ENCODE measurements around the gene OSGEP. TPM values are rescaled to one million over a fixed set of nuclear protein-coding genes. Genes with fewer than 3 reads are reported as not detected.

The OSGEP gene
- total RNA-seq, 2 experiments from 2014 or later, result 51.8 to 56.6 TPM

DNA sequence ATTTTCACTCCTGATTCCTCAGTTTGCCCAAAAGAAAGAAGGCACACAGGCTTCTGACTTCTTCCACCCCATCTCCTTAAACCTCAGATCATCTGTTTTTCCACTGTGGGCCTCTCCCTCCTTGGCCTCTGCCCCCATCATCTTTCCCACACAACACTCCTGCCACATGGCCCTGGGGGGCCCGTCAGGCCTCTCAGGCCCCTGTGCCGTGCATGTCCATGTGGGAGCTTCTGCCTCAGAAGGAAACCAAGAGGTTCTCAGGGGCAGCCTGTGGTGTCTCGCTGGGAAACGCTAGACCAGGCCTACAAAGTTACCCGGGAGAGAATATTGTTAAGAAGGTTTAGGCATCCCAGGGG, 26.6 kb downstream of the OSGEP start:
- Mint-ChIP-seq H3K27ac (peak overlapping the region; percentile 94), H3K9me3 (ENCODE audit: insufficient read depth) (no peaks in the 10 kb centered on the region), H3K27me3 (ENCODE audit: low read depth) (no peaks in the 10 kb centered on the region), H3K4me3 (peak overlapping the region; percentile 78), H3K36me3 (ENCODE audit: low read depth) (peaks cover 9% of the 10 kb centered on the region), H3K4me1 (ENCODE audit: low read depth) (peaks cover 45% of the 10 kb centered on the region)
- ChIA-PET CTCF (interaction anchor here (1.2 to 3.8 kb wide), 3 partner anchors 13 to 253 kb away, joined by 3 to 24 read pairs (median 4); no protein-coding TSS in a partner anchor), POLR2A (interaction anchor here (1.0 to 3.3 kb wide), 5 partner anchors 10 to 85 kb away, joined by 4 to 22 read pairs (median 10); partner anchors contain the start of genes PARP2, PIP4P1 and TEP1)
- ATAC-seq (peak; percentile 36), DNase-seq (no peak)

DNA sequence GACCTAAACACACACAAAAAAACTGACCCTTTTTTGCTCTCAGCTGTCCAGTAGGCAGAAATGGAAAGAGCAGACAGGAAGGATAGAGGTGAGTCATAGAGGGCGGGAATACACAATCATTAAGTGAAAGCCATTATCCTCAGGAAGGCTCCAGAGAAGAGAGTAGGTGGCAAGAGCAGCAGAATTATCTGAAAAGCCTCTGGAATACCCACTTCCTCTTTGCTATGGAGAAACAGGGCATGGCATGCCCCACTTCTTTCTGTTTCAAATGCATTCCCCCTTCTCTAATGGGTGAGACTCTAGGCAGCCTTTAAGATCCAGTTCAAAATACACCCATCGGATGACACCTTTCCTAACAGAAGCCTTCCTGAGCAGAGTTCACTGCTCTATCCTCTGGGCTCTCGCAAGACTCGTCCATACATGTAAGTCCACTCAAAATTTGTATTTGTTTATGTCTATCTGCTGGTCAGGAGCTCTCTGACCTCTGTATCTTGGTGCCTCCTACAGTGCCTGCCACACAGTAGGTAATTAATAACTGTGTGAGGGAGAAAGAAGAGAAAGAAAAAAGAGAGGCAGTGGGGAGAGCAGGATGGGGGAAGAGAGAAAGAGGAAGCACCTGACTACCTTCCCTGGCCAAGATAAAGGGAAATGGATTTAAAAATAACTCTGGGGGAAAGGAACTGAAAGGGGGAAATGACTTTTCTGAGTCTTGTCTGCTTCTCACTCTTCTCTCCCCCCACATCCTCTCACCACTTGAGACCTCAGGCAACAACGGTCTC, 27.2 kb downstream of the OSGEP start:
- Mint-ChIP-seq H3K4me1 (ENCODE audit: low read depth) (peaks cover 45% of the 10 kb centered on the region), H3K36me3 (ENCODE audit: low read depth) (peaks cover 9% of the 10 kb centered on the region), H3K4me3 (peak overlapping the region; percentile 78), H3K27me3 (ENCODE audit: low read depth) (no peaks in the 10 kb centered on the region), H3K27ac (peak overlapping the region; percentile 94), H3K9me3 (ENCODE audit: insufficient read depth) (no peaks in the 10 kb centered on the region)
- CTCF ChIA-PET, result interaction anchor here (1.8 to 3.8 kb wide), 2 partner anchors 12 to 15 kb away, joined by 4 to 24 read pairs; no protein-coding TSS in a partner anchor
- ATAC-seq, result peak; percentile 59
- POLR2A ChIA-PET, result interaction anchor here (1.6 to 3.3 kb wide), 4 partner anchors 11 to 34 kb away, joined by 4 to 22 read pairs (median 12); partner anchors contain the start of genes PIP4P1 and TEP1
- peak; percentile 48 for DNase-seq

DNA sequence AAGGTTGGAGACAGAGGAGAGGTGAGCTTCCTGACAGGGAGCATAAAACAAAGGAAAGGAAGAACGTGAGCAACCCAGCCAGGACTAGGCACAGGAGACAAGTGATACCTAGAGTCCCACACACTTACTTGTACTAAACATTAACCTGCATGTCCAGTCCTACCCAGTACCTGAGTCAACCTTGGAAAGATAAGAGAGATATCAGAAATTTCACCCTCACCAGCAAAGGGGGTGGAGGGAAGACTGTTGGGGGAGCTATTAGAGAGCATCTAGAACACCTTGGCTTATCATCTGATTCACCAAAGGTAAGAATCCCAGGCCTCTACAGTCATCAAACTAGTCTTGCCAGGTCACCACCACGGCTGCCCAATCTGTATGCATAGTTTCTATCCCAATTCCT, 29.8 kb downstream of the OSGEP start:
- peaks cover 36% of the 10 kb centered on the region for H3K4me1 Mint-ChIP-seq (ENCODE audit: low read depth)
- no peak for DNase-seq
- no peak overlapping the region for H3K4me3 Mint-ChIP-seq
- no peak overlapping the region for H3K27ac Mint-ChIP-seq
- ChIA-PET POLR2A (interaction anchor here (1.0 to 1.2 kb wide), 2 partner anchors 9 to 45 kb away, joined by 3 read pairs; partner anchors contain the start of gene PNP), CTCF (interaction anchor here (1.0 to 4.6 kb wide), 2 partner anchors 10 to 45 kb away, joined by 4 to 38 read pairs; no protein-coding TSS in a partner anchor)
- no peaks in the 10 kb centered on the region for H3K27me3 Mint-ChIP-seq (ENCODE audit: low read depth)
- H3K9me3 Mint-ChIP-seq (ENCODE audit: insufficient read depth), result no peaks in the 10 kb centered on the region
- no peak for ATAC-seq
- peaks cover 9% of the 10 kb centered on the region for H3K36me3 Mint-ChIP-seq (ENCODE audit: low read depth)

DNA sequence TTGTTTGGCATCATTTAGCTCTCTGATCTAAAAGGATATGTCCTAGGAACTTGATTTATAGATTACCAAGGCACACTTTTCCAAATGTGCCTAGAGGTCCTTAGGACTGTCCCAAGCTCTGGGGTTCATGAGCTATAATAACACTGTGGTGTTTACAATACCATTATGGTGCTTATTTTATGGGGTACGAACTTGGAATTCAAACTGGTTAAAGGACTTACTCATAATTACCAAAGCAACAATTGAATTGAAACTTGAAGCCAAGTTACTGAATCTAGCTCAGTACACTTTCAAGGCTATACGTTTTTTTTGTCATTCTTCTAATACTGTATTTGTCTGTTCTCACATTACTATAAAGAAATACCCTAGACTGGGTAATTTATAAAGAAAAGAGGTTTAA, 31.7 kb downstream of the OSGEP start:
- ChIA-PET POLR2A (no interaction called here), CTCF (interaction anchor here (1.3 to 4.6 kb wide), 2 partner anchors 8 to 29 kb away, joined by 3 to 38 read pairs; no protein-coding TSS in a partner anchor)
- H3K4me3 Mint-ChIP-seq, result no peak overlapping the region
- H3K36me3 Mint-ChIP-seq (ENCODE audit: low read depth), result peaks cover 4% of the 10 kb centered on the region
- no peaks in the 10 kb centered on the region for H3K9me3 Mint-ChIP-seq (ENCODE audit: insufficient read depth)
- H3K27me3 Mint-ChIP-seq (ENCODE audit: low read depth), result no peaks in the 10 kb centered on the region
- H3K27ac Mint-ChIP-seq, result no peak overlapping the region
- ATAC-seq, result no peak
- DNase-seq, result no peak
- H3K4me1 Mint-ChIP-seq (ENCODE audit: low read depth), result peaks cover 16% of the 10 kb centered on the region

DNA sequence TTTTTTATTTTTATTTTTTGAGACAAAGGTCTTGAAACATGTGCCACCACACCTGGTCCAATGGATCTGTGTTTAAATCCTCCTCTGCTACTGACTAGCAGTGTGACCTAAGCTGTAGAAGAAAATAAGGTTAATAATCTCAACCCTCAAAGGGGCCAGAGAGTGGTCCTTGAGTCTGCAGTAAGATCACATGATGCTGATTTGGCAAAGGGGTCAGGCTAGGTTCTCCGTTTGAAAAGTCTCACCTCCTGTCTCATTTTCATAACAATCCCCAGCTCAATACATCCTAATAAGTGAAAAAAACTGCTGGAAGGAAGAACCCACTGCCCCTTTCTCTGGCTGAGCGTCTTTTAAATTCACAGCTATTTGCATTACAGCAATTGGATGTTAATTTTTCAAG, 33.3 kb downstream of the OSGEP start:
- POLR2A ChIA-PET, result no interaction called here
- CTCF ChIA-PET, result interaction anchor here (0.7 kb wide), 1 partner anchor 13 kb away, joined by 3 read pairs; no protein-coding TSS in a partner anchor

DNA sequence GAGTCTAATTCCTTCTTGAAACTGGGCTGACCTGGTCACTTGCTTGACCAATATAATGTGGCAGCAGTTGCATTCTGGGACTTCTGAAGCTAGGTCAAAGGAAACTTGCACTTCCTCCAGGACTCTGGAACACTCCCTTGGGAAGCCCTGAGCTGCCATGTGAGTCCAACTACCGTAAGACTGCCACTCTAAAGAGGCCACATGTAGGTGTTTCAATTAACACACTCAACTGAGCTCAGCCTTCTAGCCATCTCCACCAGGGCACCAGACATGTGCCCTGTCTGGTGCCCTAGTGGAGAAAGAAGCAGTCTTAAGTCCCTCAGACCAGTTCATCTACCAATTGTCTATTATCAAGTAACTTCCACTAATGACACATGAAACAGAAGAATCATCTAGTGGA, 35.2 kb downstream of the OSGEP start:
- ATAC-seq (no peak), DNase-seq (no peak)
- ChIA-PET POLR2A (no interaction called here), CTCF (interaction anchor here (0.9 kb wide), 1 partner anchor 29 kb away, joined by 3 read pairs; no protein-coding TSS in a partner anchor)
- Mint-ChIP-seq H3K27ac (no peak overlapping the region), H3K9me3 (ENCODE audit: insufficient read depth) (no peaks in the 10 kb centered on the region), H3K4me3 (no peak overlapping the region), H3K4me1 (ENCODE audit: low read depth) (peaks cover 19% of the 10 kb centered on the region), H3K27me3 (ENCODE audit: low read depth) (no peaks in the 10 kb centered on the region), H3K36me3 (ENCODE audit: low read depth) (no peaks in the 10 kb centered on the region)

More for the DNA sequence above, 33.3 kb downstream of the OSGEP start:
- Mint-ChIP-seq H3K27me3 (ENCODE audit: low read depth) (no peaks in the 10 kb centered on the region), H3K36me3 (ENCODE audit: low read depth) (peaks cover 4% of the 10 kb centered on the region), H3K9me3 (ENCODE audit: insufficient read depth) (no peaks in the 10 kb centered on the region), H3K27ac (no peak overlapping the region), H3K4me3 (no peak overlapping the region), H3K4me1 (ENCODE audit: low read depth) (peaks cover 13% of the 10 kb centered on the region)
- DNase-seq (no peak), ATAC-seq (no peak)

DNA sequence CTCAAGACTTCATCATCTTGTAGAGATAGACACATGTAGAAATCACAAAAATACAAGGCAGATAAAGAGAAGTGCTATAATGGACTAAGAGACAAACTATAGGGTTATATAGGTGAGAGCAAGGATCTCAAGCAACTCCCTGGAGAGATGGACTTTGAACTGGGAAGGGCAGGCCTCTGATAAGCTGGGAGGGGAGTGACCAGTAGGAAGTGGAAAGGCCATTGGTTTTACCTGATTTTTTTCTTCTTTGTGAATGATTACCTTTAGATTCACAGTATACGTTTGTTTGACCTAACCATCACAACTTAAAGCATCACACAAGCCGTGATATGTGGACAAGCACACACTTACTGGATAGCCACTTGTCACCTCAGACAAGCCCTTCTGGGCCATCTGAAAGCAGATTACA, 36.1 kb downstream of the OSGEP start:
- H3K4me3 Mint-ChIP-seq, result no peak overlapping the region
- H3K9me3 Mint-ChIP-seq (ENCODE audit: insufficient read depth), result no peaks in the 10 kb centered on the region
- no peaks in the 10 kb centered on the region for H3K36me3 Mint-ChIP-seq (ENCODE audit: low read depth)
- no peaks in the 10 kb centered on the region for H3K27me3 Mint-ChIP-seq (ENCODE audit: low read depth)
- ChIA-PET POLR2A (no interaction called here), CTCF (interaction anchor here (0.6 to 1.4 kb wide), 2 partner anchors 75 to 596 kb away, joined by 3 read pairs; no protein-coding TSS in a partner anchor)
- DNase-seq (no peak), ATAC-seq (no peak)
- peaks cover 28% of the 10 kb centered on the region for H3K4me1 Mint-ChIP-seq (ENCODE audit: low read depth)
- no peak overlapping the region for H3K27ac Mint-ChIP-seq

DNA sequence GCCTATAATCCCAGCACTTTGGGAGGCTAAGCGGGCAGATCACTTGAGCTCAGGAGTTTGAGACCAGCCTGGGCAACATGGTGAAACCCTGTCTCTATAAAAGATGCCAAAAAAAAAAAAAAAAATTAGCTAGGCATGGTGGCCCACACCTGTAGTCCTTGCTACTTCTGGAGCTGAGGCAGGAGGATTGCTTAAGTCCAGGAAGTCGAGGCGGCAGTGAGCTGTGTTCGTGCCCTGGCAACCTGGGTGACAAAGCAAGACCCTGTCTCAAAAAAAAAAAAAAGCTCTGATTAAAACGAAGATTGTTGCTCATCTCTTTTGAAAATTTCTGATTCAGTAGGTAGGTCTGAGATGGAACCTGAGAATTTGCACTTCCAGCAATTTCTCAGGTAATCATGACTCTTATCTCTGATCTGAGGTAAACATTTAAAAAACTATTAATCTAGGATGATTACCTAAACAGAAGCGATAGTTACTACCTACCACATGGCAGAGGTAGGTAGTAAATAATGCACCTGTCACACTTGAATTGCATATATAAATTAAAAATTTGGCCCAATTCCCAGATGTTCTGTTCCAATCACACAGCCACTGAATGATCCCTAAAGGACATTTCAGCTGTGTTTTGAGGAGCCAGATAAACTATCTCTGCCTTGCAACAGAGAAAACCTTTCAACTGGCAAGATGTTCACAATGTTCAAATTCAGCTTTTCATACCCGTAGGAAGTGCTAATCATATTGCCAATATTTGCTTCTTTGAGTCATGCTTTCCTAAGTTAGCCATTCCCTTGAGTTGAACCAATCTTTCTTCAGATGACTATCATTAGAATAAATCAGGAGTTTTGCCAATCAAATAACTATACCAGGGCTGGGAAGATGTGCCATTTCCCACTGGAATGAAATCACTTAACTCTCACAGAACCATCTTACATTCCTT, 37.1 kb downstream of the OSGEP start:
- ChIA-PET CTCF (interaction anchor here (0.7 to 1.8 kb wide), 8 partner anchors 12 to 192 kb away, joined by 3 to 10 read pairs (median 3); partner anchors contain the start of genes APEX1 and OSGEP), POLR2A (interaction anchor here (0.7 kb wide), 1 partner anchor 44 kb away, joined by 3 read pairs; the partner anchor contains the start of gene PIP4P1)
- H3K36me3 Mint-ChIP-seq (ENCODE audit: low read depth), result no peaks in the 10 kb centered on the region
- no peak overlapping the region for H3K4me3 Mint-ChIP-seq
- no peak overlapping the region for H3K27ac Mint-ChIP-seq
- DNase-seq (no peak), ATAC-seq (no peak)
- H3K27me3 Mint-ChIP-seq (ENCODE audit: low read depth), result no peaks in the 10 kb centered on the region
- H3K9me3 Mint-ChIP-seq (ENCODE audit: insufficient read depth), result no peaks in the 10 kb centered on the region
- H3K4me1 Mint-ChIP-seq (ENCODE audit: low read depth), result peaks cover 25% of the 10 kb centered on the region

DNA sequence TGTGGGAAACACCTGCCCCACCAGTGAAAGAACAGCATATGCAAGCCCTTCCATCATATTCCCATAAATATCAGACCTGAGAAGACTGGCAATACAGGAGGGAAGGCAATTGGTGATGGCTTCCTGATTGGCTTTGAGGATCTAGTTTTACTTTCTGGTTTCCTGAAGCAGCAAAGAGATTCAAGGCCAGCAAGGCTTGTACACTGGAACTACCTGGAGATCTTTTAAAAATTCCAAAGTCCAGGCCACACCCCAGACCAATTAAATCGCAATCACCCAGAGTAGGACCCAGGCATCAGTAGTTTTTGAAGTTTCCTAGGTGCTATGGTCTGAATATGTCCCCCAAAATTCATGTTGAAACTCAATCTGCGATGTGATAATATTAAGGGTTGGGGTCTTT, 38.4 kb downstream of the OSGEP start:
- H3K4me3 Mint-ChIP-seq, result no peak overlapping the region
- H3K9me3 Mint-ChIP-seq (ENCODE audit: insufficient read depth), result no peaks in the 10 kb centered on the region
- no peak for ATAC-seq
- peak overlapping the region; percentile 40 for H3K27ac Mint-ChIP-seq
- peaks cover 34% of the 10 kb centered on the region for H3K4me1 Mint-ChIP-seq (ENCODE audit: low read depth)
- H3K27me3 Mint-ChIP-seq (ENCODE audit: low read depth), result no peaks in the 10 kb centered on the region
- ChIA-PET POLR2A (interaction anchor here (0.6 to 3.9 kb wide), 7 partner anchors 8 to 110 kb away, joined by 3 to 29 read pairs (median 4); partner anchors contain the start of genes APEX1, OSGEP and TTC5), CTCF (interaction anchor here (0.6 to 4.3 kb wide), 34 partner anchors 8 to 197 kb away, joined by 3 to 59 read pairs (median 6); partner anchors contain the start of genes APEX1, KLHL33, OSGEP and PARP2)
- no peaks in the 10 kb centered on the region for H3K36me3 Mint-ChIP-seq (ENCODE audit: low read depth)
- no peak for DNase-seq

DNA sequence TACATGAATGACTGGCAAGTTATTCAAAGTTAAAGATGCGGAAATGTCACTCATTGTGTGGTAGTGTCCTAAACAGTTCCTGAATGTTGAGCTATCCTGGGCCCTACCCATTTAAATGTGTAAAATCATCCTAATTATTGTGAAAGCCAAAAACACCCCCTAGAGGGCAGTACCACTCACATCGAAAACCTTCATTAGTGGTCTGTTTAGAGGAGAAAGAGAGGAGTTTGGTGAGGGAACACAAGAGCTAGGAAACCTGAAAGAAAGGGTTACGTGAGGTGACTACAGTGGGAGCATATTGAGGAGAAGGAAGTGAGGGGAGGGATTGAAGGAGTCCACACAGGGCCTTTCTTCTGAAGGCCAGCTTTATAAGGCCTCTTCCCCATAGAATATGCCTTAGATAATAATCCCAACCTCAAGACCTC, 38.8 kb downstream of the OSGEP start:
- no peaks in the 10 kb centered on the region for H3K36me3 Mint-ChIP-seq (ENCODE audit: low read depth)
- peak; percentile 69 for DNase-seq
- H3K27me3 Mint-ChIP-seq (ENCODE audit: low read depth), result no peaks in the 10 kb centered on the region
- H3K9me3 Mint-ChIP-seq (ENCODE audit: insufficient read depth), result no peaks in the 10 kb centered on the region
- peak overlapping the region; percentile 40 for H3K27ac Mint-ChIP-seq
- ChIA-PET CTCF (interaction anchor here (0.6 to 4.3 kb wide), 40 partner anchors 9 to 207 kb away, joined by 3 to 59 read pairs (median 5); partner anchors contain the start of genes APEX1, CCNB1IP1, KLHL33 and OSGEP), POLR2A (interaction anchor here (0.6 to 3.9 kb wide), 7 partner anchors 9 to 110 kb away, joined by 3 to 29 read pairs (median 4); partner anchors contain the start of genes APEX1, OSGEP and TTC5)
- ATAC-seq, result peak; percentile 52
- H3K4me1 Mint-ChIP-seq (ENCODE audit: low read depth), result peaks cover 37% of the 10 kb centered on the region
- H3K4me3 Mint-ChIP-seq, result no peak overlapping the region

DNA sequence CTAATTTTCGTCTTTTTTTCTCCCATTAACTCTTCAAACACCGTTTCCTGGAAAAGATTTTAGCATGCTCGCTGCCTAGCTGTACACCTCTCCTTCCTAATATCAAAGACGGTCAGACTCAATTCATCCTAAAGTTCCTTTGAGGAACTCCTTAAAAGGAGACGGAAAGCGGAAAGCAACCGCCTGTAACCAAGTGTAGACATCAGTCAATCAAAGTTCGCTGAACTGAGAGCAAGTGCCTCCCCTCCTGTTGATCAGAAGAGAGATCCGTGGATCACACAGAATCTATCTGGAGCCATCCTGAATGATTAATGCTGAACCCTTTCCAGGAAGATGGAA, 40.9 kb downstream of the OSGEP start:
- no peaks in the 10 kb centered on the region for H3K9me3 Mint-ChIP-seq (ENCODE audit: insufficient read depth)
- POLR2A ChIA-PET, result interaction anchor here (1.0 to 3.9 kb wide), 8 partner anchors 8 to 267 kb away, joined by 3 to 29 read pairs (median 4); partner anchors contain the start of genes APEX1, OSGEP, PARP2 and PIP4P1

More for the DNA sequence above, 40.9 kb downstream of the OSGEP start:
- no peaks in the 10 kb centered on the region for H3K36me3 Mint-ChIP-seq (ENCODE audit: low read depth)
- H3K4me1 Mint-ChIP-seq (ENCODE audit: low read depth), result peaks cover 42% of the 10 kb centered on the region
- H3K27ac Mint-ChIP-seq, result peak overlapping the region; percentile 95
- ATAC-seq, result peak; percentile 53
- peak; percentile 51 for DNase-seq
- CTCF ChIA-PET, result interaction anchor here (0.7 to 4.3 kb wide), 12 partner anchors 11 to 268 kb away, joined by 3 to 59 read pairs (median 18); partner anchors contain the start of genes CCNB1IP1, PARP2, PIP4P1 and PNP
- H3K27me3 Mint-ChIP-seq (ENCODE audit: low read depth), result no peaks in the 10 kb centered on the region
- peak overlapping the region; percentile 94 for H3K4me3 Mint-ChIP-seq

Measured in activated CD8-positive, alpha-beta T cell treated with anti-CD3 and anti-CD28 coated beads, Interleukin-2, amount 10 ng/mL, durations not matched to agents 7 days and 5 days (primary cell).